ENCODE results near the gene EMC10. TPM values are rescaled to one million over a fixed set of nuclear protein-coding genes. Genes with fewer than 3 reads are reported as not detected.

The EMC10 gene
- total and polyA plus RNA-seq, 2 donors (not counting 3 experiments of a cell fraction or from before 2014, with no cell fraction given): 106 to 111 TPM

- H3K9ac ChIP-seq (replicated peaks; ENCODE audit: extremely low read depth, insufficient read depth, low read length): no peak overlapping the region
- no peaks in the 10 kb centered on the region for H3K9me1 ChIP-seq (replicated peaks; ENCODE audit: control insufficient read depth, extremely low read depth, insufficient read depth, low read length)
- H3K79me2 ChIP-seq (ENCODE audit: control insufficient read depth, insufficient read depth, low read length): no peaks in the 10 kb centered on the region
- no TSS peak for BruUV-seq (replicated peaks)
- no peak overlapping the region for H3K27ac ChIP-seq (ENCODE audit: insufficient read depth, low read depth, low read length)
- peaks cover 7% of the 10 kb centered on the region for H3K4me1 ChIP-seq (ENCODE audit: control insufficient read depth, extremely low read depth, insufficient read depth, low read length)
- no peak overlapping the region for H3K4me3 ChIP-seq (replicated peaks in 1 of 3; ENCODE audit: insufficient read depth in 1 of 3, low read depth in 1 of 3, low read length in 3 of 3)
- dilution Hi-C loops (cut with MboI; ENCODE audit: extremely low pct_ligation_motif_present, low sequenced_read_pairs) (no loop called here), intact Hi-C loops (cut with micrococcal nuclease) (no loop called here)
- ChIA-PET CTCF (interaction anchor here (1.1 kb wide), 1 partner anchor 152 kb away, joined by 5 read pairs; no protein-coding TSS in a partner anchor), POLR2A (no interaction called here)
- DNase-seq (ENCODE audit: low read depth, low spot score) (no peak), FAIRE-seq (no peak)
- TF ChIP-seq FOS (IDR thresholded peaks at IDR 0.05; ENCODE audit: borderline replicate concordance, insufficient read depth, low read length) (no peak), MAX (IDR thresholded peaks at IDR 0.05; ENCODE audit: insufficient read depth, insufficient read length) (no peak), POLR2AphosphoS5 (IDR thresholded peaks at IDR 0.05; ENCODE audit: insufficient read depth, low read depth, low read length) (no peak), JUN (IDR thresholded peaks at IDR 0.05; ENCODE audit: borderline replicate concordance, insufficient read depth, insufficient read length, low read depth) (no peak), EZH2 (IDR thresholded peaks at IDR 0.05; ENCODE audit: borderline replicate concordance, low read depth, low read length, severe bottlenecking) (no peak)
- no peak overlapping the region for H3K4me2 ChIP-seq (ENCODE audit: insufficient read depth, low read length)
- H2AFZ ChIP-seq (ENCODE audit: low read depth, low read length): no peak overlapping the region
- no peaks in the 10 kb centered on the region for H3K9me3 ChIP-seq (replicated peaks; ENCODE audit: control insufficient read depth, insufficient read depth, low read length)
- no peaks in the 10 kb centered on the region for H4K20me1 ChIP-seq (replicated peaks; ENCODE audit: control insufficient read depth, extremely low read depth, insufficient read depth, low read length)
- no peaks in the 10 kb centered on the region for H3K36me3 ChIP-seq (ENCODE audit: control insufficient read depth in 2 of 2, extremely low read depth in 1 of 2, insufficient read depth in 2 of 2, low read length in 2 of 2)
- no peaks in the 10 kb centered on the region for H3K27me3 ChIP-seq (ENCODE audit: control insufficient read depth in 2 of 2, insufficient read depth in 2 of 2, low read length in 2 of 2)
Measured at GRCh38 chr19:50508843-50509190, 32.5 kb downstream of the EMC10 start.

DNA sequence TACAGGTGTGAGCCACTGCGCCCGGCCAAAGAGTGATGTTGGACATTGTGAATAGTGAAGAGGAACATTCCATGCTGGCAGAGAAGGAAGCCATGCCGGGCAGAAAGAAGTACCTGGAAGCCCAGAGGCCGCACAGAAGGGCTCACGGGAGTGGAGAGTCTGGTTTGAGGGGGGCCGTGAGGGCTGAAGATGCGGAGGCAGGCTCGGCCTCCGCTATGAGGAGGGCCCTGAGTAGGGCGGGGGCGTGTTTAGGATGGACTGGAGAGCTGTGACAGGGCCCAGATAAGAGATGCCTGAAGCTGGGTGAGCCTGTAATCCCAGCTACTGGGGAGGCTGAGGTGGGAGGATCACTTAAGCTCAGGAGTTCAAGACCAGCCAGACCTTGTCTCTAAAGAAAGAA lies 33.1 kb downstream of the EMC10 start:
- Histone ChIP-seq H4K20me1 (replicated peaks; ENCODE audit: control insufficient read depth, extremely low read depth, insufficient read depth, low read length) (no peaks in the 10 kb centered on the region), H3K9ac (replicated peaks; ENCODE audit: extremely low read depth, insufficient read depth, low read length) (no peak overlapping the region), H3K36me3 (ENCODE audit: control insufficient read depth in 2 of 2, extremely low read depth in 1 of 2, insufficient read depth in 2 of 2, low read length in 2 of 2) (no peaks in the 10 kb centered on the region), H3K4me2 (ENCODE audit: insufficient read depth, low read length) (no peak overlapping the region), H3K79me2 (ENCODE audit: control insufficient read depth, insufficient read depth, low read length) (no peaks in the 10 kb centered on the region), H3K4me1 (ENCODE audit: control insufficient read depth, extremely low read depth, insufficient read depth, low read length) (peaks cover 7% of the 10 kb centered on the region), H3K9me3 (replicated peaks; ENCODE audit: control insufficient read depth, insufficient read depth, low read length) (no peaks in the 10 kb centered on the region), H3K27ac (ENCODE audit: insufficient read depth, low read depth, low read length) (no peak overlapping the region), H2AFZ (ENCODE audit: low read depth, low read length) (no peak overlapping the region), H3K4me3 (replicated peaks in 1 of 3; ENCODE audit: insufficient read depth in 1 of 3, low read depth in 1 of 3, low read length in 3 of 3) (no peak overlapping the region), H3K9me1 (replicated peaks; ENCODE audit: control insufficient read depth, extremely low read depth, insufficient read depth, low read length) (no peaks in the 10 kb centered on the region), H3K27me3 (ENCODE audit: control insufficient read depth in 2 of 2, insufficient read depth in 2 of 2, low read length in 2 of 2) (no peaks in the 10 kb centered on the region)
- DNase-seq (ENCODE audit: low read depth, low spot score) (no peak), FAIRE-seq (no peak)
- POLR2A ChIA-PET: no interaction called here
- TF ChIP-seq MYC (IDR thresholded peaks at IDR 0.05; ENCODE audit: low read depth, low read length): no peak
- TF ChIP-seq FOS (IDR thresholded peaks at IDR 0.05; ENCODE audit: borderline replicate concordance, insufficient read depth, low read length): no peak
- TF ChIP-seq MAX (IDR thresholded peaks at IDR 0.05; ENCODE audit: insufficient read depth, insufficient read length): no peak
- TF ChIP-seq CTCF (IDR thresholded peaks at IDR 0.05; ENCODE audit: extremely low read depth in 1 of 2, insufficient read depth in 1 of 2, low read depth in 1 of 2, low read length in 2 of 2): no peak
- no peak for TF ChIP-seq GATA2 (IDR thresholded peaks at IDR 0.05; ENCODE audit: insufficient read depth, insufficient read length, low read depth, low read length)
- TF ChIP-seq POLR2AphosphoS5 (IDR thresholded peaks at IDR 0.05; ENCODE audit: insufficient read depth, low read depth, low read length): no peak
- no peak for TF ChIP-seq EZH2 (IDR thresholded peaks at IDR 0.05; ENCODE audit: borderline replicate concordance, low read depth, low read length, severe bottlenecking)
- no peak for TF ChIP-seq JUN (IDR thresholded peaks at IDR 0.05; ENCODE audit: borderline replicate concordance, insufficient read depth, insufficient read length, low read depth)
- no peak for TF ChIP-seq POLR2A (IDR thresholded peaks at IDR 0.05; ENCODE audit: low read depth, low read length)
- CTCF ChIA-PET: interaction anchor here (1.1 kb wide), 1 partner anchor 152 kb away, joined by 5 read pairs; no protein-coding TSS in a partner anchor
- dilution Hi-C loops (cut with MboI; ENCODE audit: extremely low pct_ligation_motif_present, low sequenced_read_pairs) (no loop called here), intact Hi-C loops (cut with micrococcal nuclease) (no loop called here)
- no TSS peak for BruUV-seq (replicated peaks)
